Measurements from ENCODE around the gene CELA2B.
"Not testable (repeated sequence)": the region's sequence is repeated elsewhere in the genome, so short reads cannot be mapped to it uniquely, and the experiment has no call there.

The CELA2B gene

DNA sequence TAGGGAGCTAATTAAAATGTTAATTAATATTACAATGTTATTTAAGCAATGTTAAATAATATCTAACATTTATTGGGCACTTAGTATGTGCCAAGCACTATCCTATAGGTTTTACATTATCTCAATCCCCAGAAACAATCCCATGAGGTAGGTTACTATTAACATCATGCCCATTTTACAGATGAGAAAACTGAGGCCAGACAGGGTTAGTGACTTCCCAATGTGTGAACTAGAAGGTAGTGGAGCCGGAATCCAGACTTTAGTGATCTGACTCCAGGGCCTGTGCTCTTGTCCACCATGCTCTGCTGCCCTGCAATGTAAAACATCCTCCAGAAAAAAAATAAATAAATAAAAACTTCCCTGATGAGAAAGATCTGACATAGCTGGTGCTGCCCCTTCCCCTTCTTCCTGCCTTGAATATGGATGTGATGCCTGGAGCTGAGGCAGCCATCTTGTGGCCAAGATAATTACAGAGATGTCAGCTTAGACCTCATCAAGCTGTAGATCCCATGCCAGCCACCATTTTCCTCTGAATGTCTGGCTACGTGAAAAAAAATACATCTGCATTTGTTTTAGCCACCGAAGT is 26.9 kb upstream of the CELA2B start:
- no peak overlapping the region for H3K4me3 ChIP-seq (ENCODE audit: low read length)
- H3K36me3 ChIP-seq (ENCODE audit: control insufficient read depth, insufficient read depth, low read length, severe bottlenecking): no peaks in the 10 kb centered on the region
- peaks cover 17% of the 10 kb centered on the region for H3K27me3 ChIP-seq (replicated peaks; ENCODE audit: control insufficient read depth, insufficient read depth, low read length)
- H3K9ac ChIP-seq (ENCODE audit: low read length): no peak overlapping the region
- no peaks in the 10 kb centered on the region for H3K9me3 ChIP-seq (ENCODE audit: control insufficient read depth, low read length)
- no peak for DNase-seq (ENCODE audit: low read depth)
- H3K4me1 ChIP-seq (ENCODE audit: control insufficient read depth, insufficient read depth, low read length): peaks cover 2% of the 10 kb centered on the region

GRCh38 chr1:15449567-15449966 is 26.3 kb upstream of the CELA2B start:
- Histone ChIP-seq H3K9me3 (ENCODE audit: control insufficient read depth, low read length) (no peaks in the 10 kb centered on the region), H3K27me3 (replicated peaks; ENCODE audit: control insufficient read depth, insufficient read depth, low read length) (peaks cover 17% of the 10 kb centered on the region), H3K36me3 (ENCODE audit: control insufficient read depth, insufficient read depth, low read length, severe bottlenecking) (no peaks in the 10 kb centered on the region), H3K9ac (ENCODE audit: low read length) (no peak overlapping the region), H3K4me3 (ENCODE audit: low read length) (no peak overlapping the region), H3K4me1 (ENCODE audit: control insufficient read depth, insufficient read depth, low read length) (peaks cover 8% of the 10 kb centered on the region)
- no peak for DNase-seq (ENCODE audit: low read depth)

- H3K9ac ChIP-seq (ENCODE audit: low read length): no peak overlapping the region
- no peaks in the 10 kb centered on the region for H3K36me3 ChIP-seq (ENCODE audit: control insufficient read depth, insufficient read depth, low read length, severe bottlenecking)
- H3K27me3 ChIP-seq (replicated peaks; ENCODE audit: control insufficient read depth, insufficient read depth, low read length): peaks cover 12% of the 10 kb centered on the region
- no peak overlapping the region for H3K4me3 ChIP-seq (ENCODE audit: low read length)
- DNase-seq (ENCODE audit: low read depth): no peak
- H3K9me3 ChIP-seq (ENCODE audit: control insufficient read depth, low read length): no peaks in the 10 kb centered on the region
- peaks cover 14% of the 10 kb centered on the region for H3K4me1 ChIP-seq (ENCODE audit: control insufficient read depth, insufficient read depth, low read length)
These were observed 24.7 kb upstream of the CELA2B start for GRCh38 chr1:15451014-15451722.

DNA sequence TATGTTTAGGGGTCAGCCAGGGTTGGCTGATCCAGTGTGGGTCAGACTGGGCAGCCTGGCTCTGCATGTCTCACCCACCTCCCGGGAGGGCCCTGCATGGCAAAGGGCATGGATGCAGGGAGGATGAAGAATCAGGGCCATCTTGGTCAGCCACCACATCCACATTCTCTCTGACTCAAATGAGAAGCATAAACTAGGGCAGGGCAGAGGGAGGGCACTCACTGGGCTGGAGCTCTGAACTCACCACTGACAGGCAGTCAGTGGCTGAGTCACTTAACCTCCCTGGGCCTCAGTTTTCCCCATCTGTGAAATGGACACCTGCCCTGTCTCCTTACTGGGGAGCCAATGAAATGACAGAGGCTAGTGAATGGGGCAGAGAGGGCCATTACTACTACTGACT is 23.7 kb upstream of the CELA2B start:
- Histone ChIP-seq H3K4me3 (ENCODE audit: low read length) (no peak overlapping the region), H3K4me1 (ENCODE audit: control insufficient read depth, insufficient read depth, low read length) (peaks cover 14% of the 10 kb centered on the region), H3K36me3 (ENCODE audit: control insufficient read depth, insufficient read depth, low read length, severe bottlenecking) (no peaks in the 10 kb centered on the region), H3K9ac (ENCODE audit: low read length) (no peak overlapping the region), H3K9me3 (ENCODE audit: control insufficient read depth, low read length) (no peaks in the 10 kb centered on the region), H3K27me3 (replicated peaks; ENCODE audit: control insufficient read depth, insufficient read depth, low read length) (peaks cover 9% of the 10 kb centered on the region)
- DNase-seq (ENCODE audit: low read depth): no peak

DNA sequence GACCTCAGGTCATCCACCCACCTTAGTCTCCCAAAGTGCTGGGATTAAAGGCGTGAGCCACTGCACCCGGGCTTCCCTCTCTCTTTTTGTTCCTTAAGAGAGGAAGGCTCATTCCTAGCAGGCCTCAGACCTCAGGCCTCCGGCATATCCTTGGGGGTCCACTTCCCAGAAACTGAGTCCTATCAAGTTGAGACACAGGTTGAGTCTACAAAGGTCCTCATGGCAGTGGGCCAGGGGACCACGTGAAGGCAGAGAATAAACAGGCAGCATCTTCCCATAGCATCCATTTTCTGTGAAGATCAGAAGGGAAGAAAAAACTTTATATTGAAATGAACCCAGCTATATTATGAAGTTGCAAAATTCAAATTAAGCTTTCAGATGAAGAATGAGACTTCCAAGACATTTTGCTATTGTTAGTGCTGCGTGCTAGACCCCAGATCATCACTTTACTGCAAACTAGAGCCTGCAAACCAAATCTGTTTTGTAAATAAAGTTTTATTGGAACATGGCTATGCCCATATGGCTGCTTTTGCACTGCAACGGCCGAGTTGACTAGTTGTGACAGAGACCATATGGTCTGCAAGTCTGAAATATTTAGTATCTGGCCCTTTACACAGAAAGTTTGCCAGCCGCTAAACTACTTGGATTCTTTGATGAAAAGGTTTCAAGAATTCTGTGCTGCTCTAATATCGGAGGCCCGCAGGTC is 22.9 kb upstream of the CELA2B start:
- H3K9ac ChIP-seq (ENCODE audit: low read length): no peak overlapping the region
- no peak overlapping the region for H3K4me3 ChIP-seq (ENCODE audit: low read length)
- peaks cover 14% of the 10 kb centered on the region for H3K4me1 ChIP-seq (ENCODE audit: control insufficient read depth, insufficient read depth, low read length)
- no peaks in the 10 kb centered on the region for H3K9me3 ChIP-seq (ENCODE audit: control insufficient read depth, low read length)
- H3K36me3 ChIP-seq (ENCODE audit: control insufficient read depth, insufficient read depth, low read length, severe bottlenecking): no peaks in the 10 kb centered on the region
- H3K27me3 ChIP-seq (replicated peaks; ENCODE audit: control insufficient read depth, insufficient read depth, low read length): peaks cover 3% of the 10 kb centered on the region
- DNase-seq (ENCODE audit: low read depth): no peak

DNA sequence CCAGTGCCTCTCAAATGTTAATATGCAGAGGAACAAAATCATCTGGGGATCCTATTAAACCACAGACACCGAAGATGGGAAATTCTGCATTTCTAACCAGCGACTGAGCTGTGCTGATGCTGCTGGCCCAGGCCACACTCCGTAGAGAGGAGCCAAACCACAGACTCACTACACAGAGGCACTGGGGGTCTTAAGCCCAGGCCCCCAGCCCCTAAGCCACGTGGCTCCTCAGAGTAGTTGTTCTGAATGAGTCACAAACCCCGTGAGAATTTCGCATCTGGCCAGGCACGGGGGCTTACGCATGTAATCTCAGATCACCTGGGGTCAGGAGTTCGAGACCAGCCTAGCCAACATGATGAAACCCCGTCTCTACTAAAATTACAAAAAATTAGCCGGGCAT is 22.2 kb upstream of the CELA2B start:
- Histone ChIP-seq H3K27me3 (replicated peaks; ENCODE audit: control insufficient read depth, insufficient read depth, low read length) (peaks cover 3% of the 10 kb centered on the region), H3K4me3 (ENCODE audit: low read length) (no peak overlapping the region), H3K4me1 (ENCODE audit: control insufficient read depth, insufficient read depth, low read length) (peaks cover 14% of the 10 kb centered on the region), H3K9me3 (ENCODE audit: control insufficient read depth, low read length) (no peaks in the 10 kb centered on the region), H3K36me3 (ENCODE audit: control insufficient read depth, insufficient read depth, low read length, severe bottlenecking) (no peaks in the 10 kb centered on the region), H3K9ac (ENCODE audit: low read length) (no peak overlapping the region)
- peak; percentile 14 for DNase-seq (ENCODE audit: low read depth)

DNA sequence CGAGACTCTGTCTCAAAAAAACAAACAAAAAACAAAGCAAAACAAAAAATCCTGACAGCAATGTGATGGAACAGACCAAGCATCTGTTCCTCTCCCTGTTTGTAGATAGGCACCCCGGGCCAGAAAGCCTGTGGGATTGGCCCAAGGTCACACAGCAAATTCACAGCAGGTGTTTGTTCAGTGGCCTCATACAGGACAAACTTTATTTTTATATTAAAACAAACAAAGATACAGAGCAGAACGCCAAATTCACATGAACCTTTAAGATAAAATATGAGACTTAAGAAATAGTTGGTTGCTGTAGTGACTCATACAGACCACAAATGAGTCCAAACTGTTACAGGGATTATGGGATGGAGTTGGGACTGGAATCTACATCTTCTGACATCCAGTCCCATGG is 21.6 kb upstream of the CELA2B start:
- Histone ChIP-seq H3K27me3 (replicated peaks; ENCODE audit: control insufficient read depth, insufficient read depth, low read length) (peaks cover 3% of the 10 kb centered on the region), H3K4me1 (ENCODE audit: control insufficient read depth, insufficient read depth, low read length) (peaks cover 14% of the 10 kb centered on the region), H3K9ac (ENCODE audit: low read length) (no peak overlapping the region), H3K9me3 (ENCODE audit: control insufficient read depth, low read length) (no peaks in the 10 kb centered on the region), H3K4me3 (ENCODE audit: low read length) (no peak overlapping the region), H3K36me3 (ENCODE audit: control insufficient read depth, insufficient read depth, low read length, severe bottlenecking) (no peaks in the 10 kb centered on the region)
- DNase-seq (ENCODE audit: low read depth): peak; percentile 81

- no peak overlapping the region for H3K4me3 ChIP-seq (ENCODE audit: low read length)
- H3K27me3 ChIP-seq (replicated peaks; ENCODE audit: control insufficient read depth, insufficient read depth, low read length): no peaks in the 10 kb centered on the region
- no peaks in the 10 kb centered on the region for H3K36me3 ChIP-seq (ENCODE audit: control insufficient read depth, insufficient read depth, low read length, severe bottlenecking)
- H3K9me3 ChIP-seq (ENCODE audit: control insufficient read depth, low read length): no peaks in the 10 kb centered on the region
- no peak overlapping the region for H3K9ac ChIP-seq (ENCODE audit: low read length)
- peak; percentile 75 for DNase-seq (ENCODE audit: low read depth)
- peaks cover 27% of the 10 kb centered on the region for H3K4me1 ChIP-seq (ENCODE audit: control insufficient read depth, insufficient read depth, low read length)
These were observed 20.4 kb upstream of the CELA2B start for GRCh38 chr1:15455522-15455921.

DNA sequence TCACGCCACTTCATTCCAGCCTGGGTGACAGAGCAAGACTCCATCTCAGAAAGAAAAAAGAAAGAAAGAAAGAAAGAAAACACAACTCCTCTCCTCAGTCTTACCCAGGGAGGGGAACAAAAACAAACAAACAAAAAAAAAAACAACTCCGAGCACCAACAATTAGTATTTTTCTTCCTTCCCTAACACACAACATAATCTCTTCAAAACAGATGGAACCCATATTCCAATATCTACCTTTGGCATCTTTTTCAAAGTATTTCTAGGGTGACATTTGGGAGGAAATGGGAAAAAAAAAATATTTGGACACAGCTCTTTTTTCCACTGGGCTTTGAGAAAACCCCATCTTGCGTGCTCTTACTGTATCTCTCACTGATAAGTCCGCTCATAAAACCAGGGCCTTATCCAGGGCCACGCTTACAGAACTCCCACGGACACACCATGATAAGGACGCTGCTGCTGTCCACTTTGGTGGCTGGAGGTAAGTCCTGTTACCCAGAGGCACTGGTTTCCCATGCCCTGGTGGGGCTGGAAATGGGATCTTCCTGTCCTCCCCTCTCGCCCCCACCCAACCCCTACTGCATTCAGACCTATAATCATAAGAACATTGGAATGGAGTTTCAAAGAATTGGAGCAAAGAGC is 19.5 kb upstream of the CELA2B start, which contains the start of gene CELA2A:
Gene CELA2A, plus strand, starts transcription at position 420 of the 642 bp plus-strand sequence. Its CDS starts 22 bp downstream, at position 442.
- DNase-seq (ENCODE audit: low read depth): no peak
- H3K4me3 ChIP-seq (ENCODE audit: low read length): no peak within 1 kb of the TSS
- no peaks in the 10 kb centered on the region for H3K27me3 ChIP-seq (replicated peaks; ENCODE audit: control insufficient read depth, insufficient read depth, low read length)
- no peaks in the 10 kb centered on the region for H3K9me3 ChIP-seq (ENCODE audit: control insufficient read depth, low read length)
- H3K9ac ChIP-seq (ENCODE audit: low read length): no peak within 1 kb of the TSS
- no peaks in the 10 kb centered on the region for H3K36me3 ChIP-seq (ENCODE audit: control insufficient read depth, insufficient read depth, low read length, severe bottlenecking)
- H3K4me1 ChIP-seq (ENCODE audit: control insufficient read depth, insufficient read depth, low read length): peaks cover 27% of the 10 kb centered on the region

- Histone ChIP-seq H3K9ac (ENCODE audit: low read length) (no peak overlapping the region), H3K4me3 (ENCODE audit: low read length) (no peak overlapping the region), H3K27me3 (replicated peaks; ENCODE audit: control insufficient read depth, insufficient read depth, low read length) (no peaks in the 10 kb centered on the region), H3K9me3 (ENCODE audit: control insufficient read depth, low read length) (no peaks in the 10 kb centered on the region), H3K4me1 (ENCODE audit: control insufficient read depth, insufficient read depth, low read length) (peaks cover 27% of the 10 kb centered on the region), H3K36me3 (ENCODE audit: control insufficient read depth, insufficient read depth, low read length, severe bottlenecking) (no peaks in the 10 kb centered on the region)
- no peak for DNase-seq (ENCODE audit: low read depth)
These were observed 18.3 kb upstream of the CELA2B start for GRCh38 chr1:15457585-15457984.

GRCh38 chr1:15458388-15458787 is 17.5 kb upstream of the CELA2B start:
- H3K4me3 ChIP-seq (ENCODE audit: low read length); H3K9ac ChIP-seq (ENCODE audit: low read length); DNase-seq (ENCODE audit: low read depth); H3K36me3 ChIP-seq (ENCODE audit: control insufficient read depth, insufficient read depth, low read length, severe bottlenecking); H3K27me3 ChIP-seq (replicated peaks; ENCODE audit: control insufficient read depth, insufficient read depth, low read length); H3K9me3 ChIP-seq (ENCODE audit: control insufficient read depth, low read length): not testable (repeated sequence)
- peaks cover 27% of the 10 kb centered on the region for H3K4me1 ChIP-seq (ENCODE audit: control insufficient read depth, insufficient read depth, low read length)
